GM19023 (cell line): ENCODE results near the gene KCNB1.

ENCODE experiments used
- ATAC-seq: cut with Tn5 transposase; IDR thresholded peaks from one replicate; pipeline ENCODE4 v1.9.1; 2021; ENCODE audit warnings: mild to moderate bottlenecking, moderate library complexity; ENCODE audit not compliant: unreplicated experiment

The KCNB1 gene

GRCh38 chr20:49501917-49502316, 19.4 kb upstream of the KCNB1 start:
- no peak for ATAC-seq

GRCh38 chr20:49497398-49497669, 14.9 kb upstream of the KCNB1 start:
- no peak for ATAC-seq

GRCh38 chr20:49496553-49497397, 14.3 kb upstream of the KCNB1 start:
- ATAC-seq: no peak

GRCh38 chr20:49496043-49496442, 13.6 kb upstream of the KCNB1 start:
- no peak for ATAC-seq

- ATAC-seq: no peak
Measured at GRCh38 chr20:49490689-49491088, 8.2 kb upstream of the KCNB1 start.

GRCh38 chr20:49489688-49490087, 7.2 kb upstream of the KCNB1 start:
- ATAC-seq: no peak

GRCh38 chr20:49486064-49486463, 3.6 kb upstream of the KCNB1 start:
- ATAC-seq: no peak

GRCh38 chr20:49485563-49485962, 3.1 kb upstream of the KCNB1 start:
- no peak for ATAC-seq

- ATAC-seq: no peak
Measured at GRCh38 chr20:49484180-49485140, 2.0 kb upstream of the KCNB1 start.

GRCh38 chr20:49483696-49484123, 1.2 kb upstream of the KCNB1 start:
- no peak for ATAC-seq

GRCh38 chr20:49483018-49483695, 689 bp upstream of the KCNB1 start:
- no peak for ATAC-seq

GRCh38 chr20:49482173-49482572, 295 bp downstream of the KCNB1 start:
- no peak for ATAC-seq

GRCh38 chr20:49481116-49481515, 1.4 kb downstream of the KCNB1 start:
- no peak for ATAC-seq

GRCh38 chr20:49480236-49480635, 2.2 kb downstream of the KCNB1 start:
- ATAC-seq: no peak

GRCh38 chr20:49479785-49480184, 2.7 kb downstream of the KCNB1 start:
- ATAC-seq: no peak

GRCh38 chr20:49478754-49479689, 3.4 kb downstream of the KCNB1 start:
- ATAC-seq: no peak

GRCh38 chr20:49478266-49478665, 4.2 kb downstream of the KCNB1 start:
- ATAC-seq: no peak

- no peak for ATAC-seq
Measured at GRCh38 chr20:49477200-49477599, 5.3 kb downstream of the KCNB1 start.

GRCh38 chr20:49476016-49476355, 6.5 kb downstream of the KCNB1 start:
- ATAC-seq: no peak

GRCh38 chr20:49475292-49476015, 7.0 kb downstream of the KCNB1 start:
- no peak for ATAC-seq
